Measurements from ENCODE around the gene NOL12. TPM values are rescaled to one million over a fixed set of nuclear protein-coding genes. Genes with fewer than 3 reads are reported as not detected.

Gene NOL12
- total RNA-seq, 1 donor from 2014 or later: 28.2 TPM

GRCh38 chr22:37725551-37726240, 39.6 kb downstream of the NOL12 start:
- Histone ChIP-seq H3K27me3 (no peaks in the 10 kb centered on the region), H3K4me3 (no peak overlapping the region), H3K4me1 (peaks cover 16% of the 10 kb centered on the region), H3K9me3 (no peaks in the 10 kb centered on the region), H3K27ac (no peak overlapping the region), H3K36me3 (no peaks in the 10 kb centered on the region)
- intact Hi-C loops (cut with DNase I): no loop called here
- TF ChIP-seq CTCF (IDR thresholded peaks at IDR 0.05) (no peak), POLR2A (IDR thresholded peaks at IDR 0.05) (no peak), POLR2AphosphoS5 (IDR thresholded peaks at IDR 0.05; ENCODE audit: insufficient read depth in 1 of 2, low read depth in 1 of 2) (no peak)
- DNase-seq (ENCODE audit: extremely low spot score in 2 of 2): no peak

- H3K27me3 ChIP-seq: no peaks in the 10 kb centered on the region
- no peaks in the 10 kb centered on the region for H3K36me3 ChIP-seq
- DNase-seq (ENCODE audit: extremely low spot score in 2 of 2): no peak
- TF ChIP-seq CTCF (IDR thresholded peaks at IDR 0.05) (no peak), POLR2AphosphoS5 (IDR thresholded peaks at IDR 0.05; ENCODE audit: insufficient read depth in 1 of 2, low read depth in 1 of 2) (no peak), POLR2A (IDR thresholded peaks at IDR 0.05) (no peak)
- intact Hi-C loops (cut with DNase I): no loop called here
- no peak overlapping the region for H3K4me3 ChIP-seq
- H3K9me3 ChIP-seq: no peaks in the 10 kb centered on the region
- H3K4me1 ChIP-seq: peaks cover 16% of the 10 kb centered on the region
- no peak overlapping the region for H3K27ac ChIP-seq
Measured at GRCh38 chr22:37726241-37726887, 40.2 kb downstream of the NOL12 start.

DNA sequence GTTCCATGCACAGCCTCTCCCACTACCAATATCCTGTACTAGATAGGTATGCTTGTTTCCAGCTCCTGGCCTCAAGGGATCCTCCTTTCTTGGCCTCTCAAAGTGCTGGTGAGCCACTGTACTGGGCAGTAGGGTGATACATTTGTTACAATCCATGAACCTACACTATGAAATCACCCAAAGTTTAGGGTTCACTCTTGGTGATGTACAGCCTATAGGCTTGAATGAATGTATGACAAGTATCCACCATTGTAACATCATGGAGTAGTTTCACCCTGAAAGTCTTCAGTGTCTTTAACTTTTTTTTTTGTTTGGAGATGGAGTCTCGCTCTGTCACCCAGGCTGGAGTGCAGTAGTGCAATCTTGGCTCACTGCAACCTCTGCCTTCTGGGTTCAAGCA, 42.5 kb downstream of the NOL12 start:
- DNase-seq (ENCODE audit: extremely low spot score in 2 of 2): no peak
- no peaks in the 10 kb centered on the region for H3K9me3 ChIP-seq
- no peaks in the 10 kb centered on the region for H3K27me3 ChIP-seq
- peaks cover 16% of the 10 kb centered on the region for H3K4me1 ChIP-seq
- intact Hi-C loops (cut with DNase I): no loop called here
- H3K36me3 ChIP-seq: no peaks in the 10 kb centered on the region
- H3K27ac ChIP-seq: peak overlapping the region; percentile 75
- H3K4me3 ChIP-seq: no peak overlapping the region
- no peak for TF ChIP-seq POLR2AphosphoS5 (IDR thresholded peaks at IDR 0.05; ENCODE audit: insufficient read depth in 1 of 2, low read depth in 1 of 2)
- TF ChIP-seq CTCF (IDR thresholded peaks at IDR 0.05): no peak

- peak overlapping the region; percentile 15 for H3K27ac ChIP-seq
- no peak for DNase-seq (ENCODE audit: extremely low spot score in 2 of 2)
Measured at GRCh38 chr22:37731804-37732471, 45.8 kb downstream of the NOL12 start.

More at GRCh38 chr22:37731804-37732471, 45.8 kb downstream of the NOL12 start:
- Histone ChIP-seq H3K9me3 (no peaks in the 10 kb centered on the region), H3K27me3 (no peaks in the 10 kb centered on the region), H3K4me1 (peaks cover 16% of the 10 kb centered on the region), H3K36me3 (no peaks in the 10 kb centered on the region), H3K4me3 (no peak overlapping the region)
- no peak for TF ChIP-seq CTCF (IDR thresholded peaks at IDR 0.05)
- no peak for TF ChIP-seq POLR2A (IDR thresholded peaks at IDR 0.05)
- no peak for TF ChIP-seq POLR2AphosphoS5 (IDR thresholded peaks at IDR 0.05; ENCODE audit: insufficient read depth in 1 of 2, low read depth in 1 of 2)
- intact Hi-C loops (cut with DNase I): no loop called here
